NCI-H2227 (cell line): ENCODE data around the gene RNF14.
"Not testable (repeated sequence)": the region's sequence is repeated elsewhere in the genome, so short reads cannot be mapped to it uniquely, and the experiment has no call there.

Source experiments
- DNase-seq: peaks from one replicate; lab custom pipeline; 2025; ENCODE audit not compliant: unreplicated experiment; lab: John Stamatoyannopoulos, UW

RNF14 gene

GRCh38 chr5:142013734-142014521 lies 45.0 kb downstream of the RNF14 start:
- DNase-seq: no peak

GRCh38 chr5:142014911-142015584 lies 46.1 kb downstream of the RNF14 start:
- DNase-seq: peak; percentile 54

- no peak for DNase-seq
These were observed 47.1 kb downstream of the RNF14 start for GRCh38 chr5:142015781-142016533.

GRCh38 chr5:142016556-142016955 lies 47.7 kb downstream of the RNF14 start:
- no peak for DNase-seq

GRCh38 chr5:142017832-142018427 lies 49.0 kb downstream of the RNF14 start:
- no peak for DNase-seq

- no peak for DNase-seq
These were observed 51.3 kb downstream of the RNF14 start for GRCh38 chr5:142020122-142020659.

- DNase-seq: no peak
These were observed 54.9 kb downstream of the RNF14 start for GRCh38 chr5:142023836-142024235.

GRCh38 chr5:142024771-142025304 lies 55.9 kb downstream of the RNF14 start:
- DNase-seq: peak; percentile 83

GRCh38 chr5:142025637-142026036 lies 56.7 kb downstream of the RNF14 start:
- DNase-seq: no peak

GRCh38 chr5:142032150-142032549 lies 63.2 kb downstream of the RNF14 start:
- DNase-seq: no peak

- peak; percentile 30 for DNase-seq
These were observed 64.1 kb downstream of the RNF14 start for GRCh38 chr5:142032747-142033631.

- DNase-seq: not testable (repeated sequence)
These were observed 65.0 kb downstream of the RNF14 start for GRCh38 chr5:142033632-142034567.

GRCh38 chr5:142034994-142035393 lies 66.1 kb downstream of the RNF14 start:
- no peak for DNase-seq

- DNase-seq: no peak
These were observed 68.0 kb downstream of the RNF14 start for GRCh38 chr5:142036918-142037317.

GRCh38 chr5:142037599-142037998 lies 68.7 kb downstream of the RNF14 start:
- not testable (repeated sequence) for DNase-seq

GRCh38 chr5:142038735-142039134 lies 69.8 kb downstream of the RNF14 start:
- DNase-seq: no peak
